Measurements from ENCODE around the gene BCO2. TPM values are rescaled to one million over a fixed set of nuclear protein-coding genes. Genes with fewer than 3 reads are reported as not detected.

Gene BCO2
- total and polyA plus RNA-seq, 2 experiments from 2014 or later: 0.63 to 1.1 TPM

GRCh38 chr11:112212290-112212689 lies 37.0 kb downstream of the BCO2 start:
- H3K4me3 Mint-ChIP-seq: no peak overlapping the region
- no peak overlapping the region for H3K27ac Mint-ChIP-seq
- no peaks in the 10 kb centered on the region for H3K9me3 Mint-ChIP-seq
- H3K4me2 ChIP-seq: no peak overlapping the region
- H4K20me1 ChIP-seq (replicated peaks; ENCODE audit: insufficient read depth): no peaks in the 10 kb centered on the region
- H3K79me2 ChIP-seq (replicated peaks; ENCODE audit: insufficient read depth): no peaks in the 10 kb centered on the region
- H3K4me3 ChIP-seq: no peak overlapping the region
- DNase-seq (ENCODE audit: low spot score) (no peak), ATAC-seq (no peak)
- no peaks in the 10 kb centered on the region for H3K27me3 Mint-ChIP-seq (ENCODE audit: insufficient read depth, low read depth, poor library complexity)
- H3K36me3 ChIP-seq (ENCODE audit: insufficient read depth): no peaks in the 10 kb centered on the region
- H3K27me3 ChIP-seq (ENCODE audit: insufficient read depth): no peaks in the 10 kb centered on the region
- no peaks in the 10 kb centered on the region for H3K4me1 ChIP-seq (ENCODE audit: insufficient read depth)
- H3F3A ChIP-seq (replicated peaks; ENCODE audit: low read depth): no peaks in the 10 kb centered on the region
- H3K4me1 Mint-ChIP-seq: no peaks in the 10 kb centered on the region
- no peaks in the 10 kb centered on the region for H3K9me2 ChIP-seq (ENCODE audit: insufficient read depth)
- no peak overlapping the region for H2AFZ ChIP-seq
- H3K27ac ChIP-seq (ENCODE audit: low read depth): no peak overlapping the region
- TF ChIP-seq STAT1 (IDR thresholded peaks at IDR 0.05; ENCODE audit: unreplicated experiment): no peak
- TF ChIP-seq POLR2AphosphoS5 (IDR thresholded peaks at IDR 0.05; ENCODE audit: low read depth): no peak
- no peak for TF ChIP-seq ZNF331 (CRISPR knock-in tag; IDR thresholded peaks at IDR 0.05; ENCODE audit: low read depth)
- no peaks in the 10 kb centered on the region for H3K36me3 Mint-ChIP-seq (ENCODE audit: low read depth)

- Histone ChIP-seq H3K27ac (ENCODE audit: low read depth) (no peak overlapping the region), H4K20me1 (replicated peaks; ENCODE audit: insufficient read depth) (no peaks in the 10 kb centered on the region), H2AFZ (no peak overlapping the region), H3K36me3 (ENCODE audit: insufficient read depth) (no peaks in the 10 kb centered on the region), H3K27me3 (ENCODE audit: insufficient read depth) (no peaks in the 10 kb centered on the region), H3K4me3 (no peak overlapping the region), H3K9me2 (ENCODE audit: insufficient read depth) (no peaks in the 10 kb centered on the region), H3K4me2 (no peak overlapping the region), H3K79me2 (replicated peaks; ENCODE audit: insufficient read depth) (no peaks in the 10 kb centered on the region), H3K4me1 (ENCODE audit: insufficient read depth) (no peaks in the 10 kb centered on the region), H3F3A (replicated peaks; ENCODE audit: low read depth) (no peaks in the 10 kb centered on the region)
- Mint-ChIP-seq H3K27me3 (ENCODE audit: insufficient read depth, low read depth, poor library complexity) (no peaks in the 10 kb centered on the region), H3K4me3 (no peak overlapping the region), H3K27ac (no peak overlapping the region), H3K36me3 (ENCODE audit: low read depth) (no peaks in the 10 kb centered on the region), H3K9me3 (no peaks in the 10 kb centered on the region), H3K4me1 (no peaks in the 10 kb centered on the region)
- DNase-seq (ENCODE audit: low spot score) (no peak), ATAC-seq (no peak)
- TF ChIP-seq EZH2 (IDR thresholded peaks at IDR 0.05; ENCODE audit: low read depth, unreplicated experiment) (no peak), POLR2AphosphoS5 (IDR thresholded peaks at IDR 0.05; ENCODE audit: low read depth) (no peak), CTCF (conservative IDR thresholded peaks at IDR 0.05; ENCODE audit: low read depth in 2 of 2) (no peak), EZH2phosphoT487 (IDR thresholded peaks at IDR 0.05; ENCODE audit: unreplicated experiment) (no peak), CREB1 (CRISPR knock-in tag; IDR thresholded peaks at IDR 0.05; ENCODE audit: low read depth) (no peak)
Observed at GRCh38 chr11:112212710-112213109, 37.4 kb downstream of the BCO2 start.

- H4K20me1 ChIP-seq (replicated peaks; ENCODE audit: insufficient read depth): no peaks in the 10 kb centered on the region
- H3K4me2 ChIP-seq: no peak overlapping the region
- DNase-seq (ENCODE audit: low spot score) (no peak), ATAC-seq (no peak)
- H3K36me3 Mint-ChIP-seq (ENCODE audit: low read depth): no peaks in the 10 kb centered on the region
- no peak overlapping the region for H3K4me3 Mint-ChIP-seq
- H3K27me3 Mint-ChIP-seq (ENCODE audit: insufficient read depth, low read depth, poor library complexity): no peaks in the 10 kb centered on the region
- H2AFZ ChIP-seq: no peak overlapping the region
- no peaks in the 10 kb centered on the region for H3K9me2 ChIP-seq (ENCODE audit: insufficient read depth)
- H3K27ac ChIP-seq (ENCODE audit: low read depth): no peak overlapping the region
- no peak overlapping the region for H3K4me3 ChIP-seq
- H3F3A ChIP-seq (replicated peaks; ENCODE audit: low read depth): no peaks in the 10 kb centered on the region
- H3K79me2 ChIP-seq (replicated peaks; ENCODE audit: insufficient read depth): no peaks in the 10 kb centered on the region
- H3K9me3 Mint-ChIP-seq: no peaks in the 10 kb centered on the region
- H3K27ac Mint-ChIP-seq: no peak overlapping the region
- H3K36me3 ChIP-seq (ENCODE audit: insufficient read depth): no peaks in the 10 kb centered on the region
- no peaks in the 10 kb centered on the region for H3K27me3 ChIP-seq (ENCODE audit: insufficient read depth)
- H3K4me1 Mint-ChIP-seq: no peaks in the 10 kb centered on the region
- no peaks in the 10 kb centered on the region for H3K4me1 ChIP-seq (ENCODE audit: insufficient read depth)
- TF ChIP-seq REST (IDR thresholded peaks at IDR 0.05; ENCODE audit: unreplicated experiment) (no peak), ETS1 (IDR thresholded peaks at IDR 0.05) (no peak), CTCF (conservative IDR thresholded peaks at IDR 0.05; ENCODE audit: low read depth in 2 of 2) (no peak), ZNF114 (CRISPR knock-in tag; IDR thresholded peaks at IDR 0.05) (no peak)
Observed at GRCh38 chr11:112213753-112214152, 38.4 kb downstream of the BCO2 start.

Data from GM23338 (cell line).